ENCODE results near the gene COQ5.

COQ5 gene

DNA sequence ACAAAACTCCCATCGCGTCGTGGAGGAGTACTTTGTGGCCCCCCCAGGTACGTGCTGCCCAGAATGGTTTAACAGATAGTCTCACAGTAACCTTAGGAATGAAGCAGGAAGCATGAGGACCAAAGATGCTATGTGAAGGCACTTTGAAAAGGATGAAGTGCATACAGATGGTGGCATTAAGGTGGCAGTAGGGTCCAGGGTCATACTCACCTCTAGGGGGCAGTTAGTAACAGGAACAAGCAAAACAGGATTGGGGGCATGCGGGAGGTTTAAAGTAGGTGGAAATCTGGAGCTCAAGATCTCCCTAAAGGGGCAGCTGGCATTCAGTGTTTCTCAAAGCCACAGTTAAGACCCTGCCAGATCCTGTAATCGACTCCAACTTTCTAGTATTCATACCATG lies 71.8 kb downstream of the COQ5 start:
- no peak for DNase-seq (ENCODE audit: low read depth in 2 of 3, low spot score in 2 of 3)

DNA sequence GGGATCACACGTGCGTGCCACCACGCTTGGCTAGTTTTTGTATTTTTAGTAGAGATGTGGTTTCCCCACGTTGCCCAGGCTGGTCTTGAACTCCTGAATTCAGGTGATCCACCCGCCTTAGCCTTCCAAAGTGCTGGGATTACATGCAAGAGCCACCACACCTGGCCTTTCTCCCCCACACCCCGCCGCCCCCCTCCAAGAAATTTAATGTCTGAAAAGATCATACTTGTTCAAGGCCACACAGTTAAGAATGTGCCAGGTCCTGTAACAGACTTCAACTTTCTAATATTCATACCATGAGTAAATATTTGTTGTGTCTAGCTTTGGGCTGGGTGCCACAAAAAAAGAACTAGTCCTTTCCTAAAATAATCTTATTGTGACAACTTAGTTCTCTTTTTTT lies 73.7 kb downstream of the COQ5 start:
- DNase-seq (ENCODE audit: low read depth in 2 of 3, low spot score in 2 of 3) = no peak

DNA sequence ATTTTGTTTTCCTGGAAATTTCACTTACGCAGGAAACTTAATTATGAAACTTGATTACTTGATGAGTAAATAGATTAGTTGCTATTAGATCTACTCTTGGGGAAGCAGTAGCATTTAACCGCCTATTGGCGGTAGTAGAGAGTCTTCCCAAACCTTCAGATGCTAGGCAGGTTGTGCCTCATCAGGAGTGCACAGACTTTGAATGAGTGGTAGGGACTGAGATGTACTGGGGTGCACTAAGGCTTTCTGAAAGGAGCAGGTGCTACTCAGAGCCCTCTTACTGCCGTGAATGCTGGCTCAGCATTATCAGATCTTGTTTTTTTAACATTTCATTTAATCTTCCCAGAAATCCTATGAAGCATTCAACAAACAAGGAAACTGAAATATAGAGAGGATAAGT lies 75.0 kb downstream of the COQ5 start:
- DNase-seq (ENCODE audit: low read depth in 2 of 3, low spot score in 2 of 3) = no peak
